OCI-LY1 (cell line): ENCODE data around the gene ENDOG.

Source experiments
- EZH2 ChIP-seq: fragments of 200-600 bp; sonication (generic), shearing (Covaris generic); IDR thresholded peaks from 2 replicates; pipeline ENCODE4 v1.8.0; 2017; ENCODE audit warnings: borderline replicate concordance, mixed run types, mild to moderate bottlenecking, antibody characterized with exemption, low read length, moderate library complexity, mixed read lengths
- TF ChIP-seq, protein P1 (sequence below): fragments of 200-600 bp; sonication (generic), shearing (Covaris generic); IDR thresholded peaks from 2 replicates; pipeline ENCODE4 v1.5.1; 2017; ENCODE audit warnings: mild to moderate bottlenecking, antibody characterized with exemption, low read length, moderate library complexity, mixed read lengths

DNA sequence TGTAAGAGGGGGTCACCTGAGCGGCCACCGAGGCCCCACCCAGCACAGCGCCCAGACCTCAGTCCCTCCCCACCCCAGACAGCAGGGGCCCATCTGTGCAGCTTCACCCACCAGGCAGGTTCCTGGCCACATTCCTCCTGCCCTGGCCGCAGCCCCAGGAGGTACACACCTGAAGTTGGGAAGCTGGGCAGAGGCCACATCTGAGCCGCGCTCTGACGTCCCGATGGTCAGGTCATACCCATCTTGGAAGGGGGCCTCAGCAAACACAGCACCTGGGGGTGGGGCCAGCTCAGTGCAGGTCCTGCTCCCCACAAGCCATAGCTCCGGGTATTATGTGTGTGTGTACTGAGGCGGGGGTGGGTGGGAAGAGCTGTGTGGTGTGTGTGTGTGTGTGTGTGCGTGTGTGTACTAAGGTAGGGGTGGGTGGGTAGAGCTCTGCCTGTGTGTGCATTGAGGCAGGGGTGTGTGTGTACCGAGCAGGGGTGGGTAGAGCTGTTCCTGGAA is 5.7 kb downstream of the ENDOG start:
- TF ChIP-seq, protein P1, sequence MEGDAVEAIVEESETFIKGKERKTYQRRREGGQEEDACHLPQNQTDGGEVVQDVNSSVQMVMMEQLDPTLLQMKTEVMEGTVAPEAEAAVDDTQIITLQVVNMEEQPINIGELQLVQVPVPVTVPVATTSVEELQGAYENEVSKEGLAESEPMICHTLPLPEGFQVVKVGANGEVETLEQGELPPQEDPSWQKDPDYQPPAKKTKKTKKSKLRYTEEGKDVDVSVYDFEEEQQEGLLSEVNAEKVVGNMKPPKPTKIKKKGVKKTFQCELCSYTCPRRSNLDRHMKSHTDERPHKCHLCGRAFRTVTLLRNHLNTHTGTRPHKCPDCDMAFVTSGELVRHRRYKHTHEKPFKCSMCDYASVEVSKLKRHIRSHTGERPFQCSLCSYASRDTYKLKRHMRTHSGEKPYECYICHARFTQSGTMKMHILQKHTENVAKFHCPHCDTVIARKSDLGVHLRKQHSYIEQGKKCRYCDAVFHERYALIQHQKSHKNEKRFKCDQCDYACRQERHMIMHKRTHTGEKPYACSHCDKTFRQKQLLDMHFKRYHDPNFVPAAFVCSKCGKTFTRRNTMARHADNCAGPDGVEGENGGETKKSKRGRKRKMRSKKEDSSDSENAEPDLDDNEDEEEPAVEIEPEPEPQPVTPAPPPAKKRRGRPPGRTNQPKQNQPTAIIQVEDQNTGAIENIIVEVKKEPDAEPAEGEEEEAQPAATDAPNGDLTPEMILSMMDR, result no peak
- no peak for TF ChIP-seq EZH2
